ENCODE results near the gene POTEB3.
"Not testable (repeated sequence)": the region's sequence is repeated elsewhere in the genome, so short reads cannot be mapped to it uniquely, and the experiment has no call there.

GRCh38 chr15:21373682-21374081 is 66.6 kb downstream of the POTEB3 start:
- TF ChIP-seq POLR2A (IDR thresholded peaks at IDR 0.05), result not testable (repeated sequence)
- TF ChIP-seq, protein P1, sequence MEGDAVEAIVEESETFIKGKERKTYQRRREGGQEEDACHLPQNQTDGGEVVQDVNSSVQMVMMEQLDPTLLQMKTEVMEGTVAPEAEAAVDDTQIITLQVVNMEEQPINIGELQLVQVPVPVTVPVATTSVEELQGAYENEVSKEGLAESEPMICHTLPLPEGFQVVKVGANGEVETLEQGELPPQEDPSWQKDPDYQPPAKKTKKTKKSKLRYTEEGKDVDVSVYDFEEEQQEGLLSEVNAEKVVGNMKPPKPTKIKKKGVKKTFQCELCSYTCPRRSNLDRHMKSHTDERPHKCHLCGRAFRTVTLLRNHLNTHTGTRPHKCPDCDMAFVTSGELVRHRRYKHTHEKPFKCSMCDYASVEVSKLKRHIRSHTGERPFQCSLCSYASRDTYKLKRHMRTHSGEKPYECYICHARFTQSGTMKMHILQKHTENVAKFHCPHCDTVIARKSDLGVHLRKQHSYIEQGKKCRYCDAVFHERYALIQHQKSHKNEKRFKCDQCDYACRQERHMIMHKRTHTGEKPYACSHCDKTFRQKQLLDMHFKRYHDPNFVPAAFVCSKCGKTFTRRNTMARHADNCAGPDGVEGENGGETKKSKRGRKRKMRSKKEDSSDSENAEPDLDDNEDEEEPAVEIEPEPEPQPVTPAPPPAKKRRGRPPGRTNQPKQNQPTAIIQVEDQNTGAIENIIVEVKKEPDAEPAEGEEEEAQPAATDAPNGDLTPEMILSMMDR (IDR thresholded peaks at IDR 0.05 in 8 of 11, conservative IDR thresholded peaks at IDR 0.05 in 3 of 11), result not testable (repeated sequence)

Measured in spleen (tissue), 7 donors.